HUES48 (cell line): ENCODE measurements around the gene C20orf204.
A peak's percentile ranks its signal among the peaks of the same experiment; 100 is the strongest.

Experiments
- H3K27ac ChIP-seq: one replicate; pipeline ENCODE4 v1.7.0; 2013; ENCODE audit warnings: low read depth, low read length, inconsistent platforms
- H3K27me3 ChIP-seq: 2 replicates; pipeline ENCODE4 v1.6.1; 2013; ENCODE audit warnings: mild to moderate bottlenecking, low read length; ENCODE audit not compliant: control insufficient read depth, insufficient read depth
- H3K36me3 ChIP-seq: 2 replicates; pipeline ENCODE4 v1.6.1; 2013; ENCODE audit warnings: low read length; ENCODE audit not compliant: control insufficient read depth, insufficient read depth
- H3K4me1 ChIP-seq: 2 replicates; pipeline ENCODE4 v1.6.1; 2013; ENCODE audit warnings: mild to moderate bottlenecking, low read length; ENCODE audit not compliant: control insufficient read depth, insufficient read depth
- H3K4me3 ChIP-seq: 2 replicates; pipeline ENCODE4 v1.5.1; 2013; ENCODE audit warnings: mild to moderate bottlenecking, low read depth, low read length
- H3K9ac ChIP-seq: 2 replicates; pipeline ENCODE4 v1.6.1; 2013; ENCODE audit warnings: mild to moderate bottlenecking, low read depth, low read length, moderate library complexity
- H3K9me3 ChIP-seq: 2 replicates; pipeline ENCODE4 v1.6.1; 2013; ENCODE audit warnings: low read length; ENCODE audit not compliant: control insufficient read depth, insufficient read depth

Gene C20orf204

GRCh38 chr20:64038224-64038564, 2.2 kb downstream of the C20orf204 start:
- Histone ChIP-seq H3K4me3 (peak overlapping the region; percentile 78), H3K36me3 (peaks cover 13% of the 10 kb centered on the region), H3K4me1 (peaks cover 19% of the 10 kb centered on the region; the same call in 1 of the 2 replicates), H3K27me3 (peaks cover 54% of the 10 kb centered on the region), H3K27ac (no peak overlapping the region), H3K9me3 (no peaks in the 10 kb centered on the region), H3K9ac (no peak overlapping the region; the same call in 1 of the 2 replicates)

DNA sequence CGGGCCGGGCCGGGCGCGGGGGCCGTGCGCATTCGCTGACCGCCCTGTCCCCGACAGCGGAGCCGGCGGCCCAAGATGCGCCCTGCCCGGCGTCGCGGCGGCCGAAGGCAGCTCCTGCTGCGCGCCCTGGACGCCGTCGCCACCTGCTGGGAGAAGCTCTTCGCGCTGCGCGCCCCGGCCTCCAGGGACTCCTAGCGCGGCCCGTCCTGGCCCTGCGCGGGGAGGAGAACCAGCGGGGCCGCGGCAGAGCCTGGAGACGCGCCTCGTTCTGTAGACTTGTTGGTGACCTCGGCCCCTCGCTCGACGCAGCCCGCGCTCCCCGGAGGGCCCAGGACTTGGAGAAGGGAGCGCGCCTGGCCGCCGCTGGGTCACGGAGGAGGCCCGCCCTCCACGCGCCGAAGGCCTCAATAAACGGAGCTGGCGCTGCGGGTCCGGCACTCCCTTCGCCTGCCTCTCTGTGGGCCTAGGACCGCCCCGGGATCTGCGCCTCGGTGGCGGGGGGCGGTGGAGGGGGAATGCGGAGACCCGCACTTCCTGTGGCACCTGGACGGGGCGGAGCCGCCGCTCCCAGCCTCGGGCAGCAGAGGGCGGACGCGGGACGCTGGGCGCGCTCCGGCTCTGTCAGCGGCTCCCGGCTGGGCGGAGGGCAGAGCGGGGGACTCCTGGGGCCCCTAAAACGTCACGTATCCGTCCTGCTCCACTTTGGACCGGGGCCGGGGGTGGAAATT, 2.7 kb downstream of the C20orf204 start:
- Histone ChIP-seq H3K4me3 (peak overlapping the region; percentile 78), H3K9me3 (no peaks in the 10 kb centered on the region), H3K27me3 (peaks cover 59% of the 10 kb centered on the region), H3K27ac (no peak overlapping the region), H3K4me1 (peaks cover 19% of the 10 kb centered on the region; the same call in 1 of the 2 replicates), H3K36me3 (peaks cover 10% of the 10 kb centered on the region), H3K9ac (no peak overlapping the region; the same call in 1 of the 2 replicates)

DNA sequence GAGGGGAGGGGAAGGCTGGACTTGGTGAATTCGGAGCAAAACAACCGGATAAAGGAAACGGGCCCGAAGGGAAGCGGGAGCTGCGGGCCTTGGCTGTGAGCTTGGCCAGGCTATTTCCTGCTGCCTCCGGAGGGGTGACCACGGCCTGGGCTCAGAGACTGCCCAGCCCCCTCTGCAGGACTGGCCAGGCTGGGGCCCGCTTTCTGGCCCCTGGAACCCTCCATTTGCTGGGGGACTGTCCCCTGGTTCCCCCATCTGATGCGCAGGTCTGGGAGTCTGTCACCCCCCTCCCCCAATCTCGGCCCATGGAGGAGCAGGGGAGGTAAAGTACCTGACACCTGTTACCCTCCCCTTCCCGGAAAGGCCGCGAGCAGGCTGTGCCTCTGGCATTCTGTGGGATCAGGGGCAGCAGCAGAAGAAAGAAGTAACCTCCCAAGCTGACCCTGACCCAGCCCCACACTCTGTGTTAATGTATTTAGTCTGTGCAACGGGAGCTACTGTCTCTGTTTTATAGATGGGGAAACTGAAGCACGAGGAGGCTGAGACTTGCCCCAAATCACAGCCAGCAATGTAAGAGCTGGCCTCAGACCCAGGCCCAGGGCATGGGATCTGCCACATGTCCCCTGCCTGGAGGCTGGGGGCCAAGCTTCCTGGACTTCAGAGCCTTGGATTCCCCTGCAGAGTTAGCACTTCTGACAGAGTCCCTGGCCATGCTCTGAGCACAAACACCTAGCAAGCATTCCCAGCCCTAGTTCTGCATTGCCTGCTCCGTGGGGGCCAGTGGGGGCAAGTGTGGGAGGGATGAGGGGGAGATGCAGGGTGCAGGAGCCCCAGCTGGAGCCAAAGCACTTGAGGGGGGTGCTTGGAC, 3.5 kb downstream of the C20orf204 start:
- no peaks in the 10 kb centered on the region for H3K9me3 ChIP-seq
- peaks cover 19% of the 10 kb centered on the region; the same call in 1 of the 2 replicates for H3K4me1 ChIP-seq
- no peak overlapping the region for H3K27ac ChIP-seq
- H3K9ac ChIP-seq = no peak overlapping the region
- peaks cover 8% of the 10 kb centered on the region for H3K36me3 ChIP-seq
- peaks cover 67% of the 10 kb centered on the region for H3K27me3 ChIP-seq
- H3K4me3 ChIP-seq = peak overlapping the region; percentile 78; the same call in 1 of the 2 replicates

- Histone ChIP-seq H3K4me3 (no peak overlapping the region), H3K36me3 (peaks cover 1% of the 10 kb centered on the region; the same call in 1 of the 2 replicates), H3K27ac (no peak overlapping the region), H3K9ac (no peak overlapping the region), H3K9me3 (no peaks in the 10 kb centered on the region), H3K27me3 (peaks cover 76% of the 10 kb centered on the region), H3K4me1 (peaks cover 23% of the 10 kb centered on the region; the same call in 1 of the 2 replicates)
Measured at GRCh38 chr20:64040231-64041039, 4.5 kb downstream of the C20orf204 start.

DNA sequence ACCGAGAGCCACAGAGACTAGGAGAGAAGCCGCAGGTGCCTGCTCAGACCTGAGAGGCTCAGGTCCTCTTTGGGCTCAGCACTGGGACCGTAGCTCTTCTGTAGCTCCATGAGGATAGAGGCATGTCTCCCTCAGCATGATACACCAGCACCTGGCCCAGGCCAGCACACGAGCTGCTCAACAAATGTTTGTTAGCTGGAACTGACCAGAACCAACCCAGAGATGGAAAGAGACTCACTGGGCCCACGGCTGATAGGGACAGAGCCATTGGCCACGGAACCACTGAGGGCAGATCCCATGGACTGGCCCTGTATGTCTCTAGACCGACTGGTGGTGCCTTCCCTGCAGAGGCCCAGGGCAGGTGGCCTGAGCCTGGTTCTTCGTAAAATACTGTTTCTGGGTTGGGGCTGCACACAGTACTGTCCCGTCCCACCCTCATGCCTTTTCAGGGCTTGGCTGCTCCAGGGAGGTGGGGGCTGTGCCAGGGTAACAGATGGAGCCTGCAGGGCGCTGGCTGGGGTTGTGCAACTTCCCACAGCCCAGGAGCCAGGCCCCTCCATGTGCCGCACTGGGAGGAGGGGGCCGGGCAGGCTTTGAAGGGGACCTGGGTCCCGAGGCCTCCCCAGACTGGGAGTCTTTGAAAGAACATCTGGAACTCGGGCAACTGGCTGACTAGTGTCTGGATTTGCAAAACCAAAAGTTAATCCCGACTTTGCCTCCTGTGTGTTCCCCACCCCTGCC, 5.2 kb downstream of the C20orf204 start:
- no peak overlapping the region for H3K27ac ChIP-seq
- no peak overlapping the region for H3K9ac ChIP-seq
- no peaks in the 10 kb centered on the region for H3K36me3 ChIP-seq
- H3K9me3 ChIP-seq = no peaks in the 10 kb centered on the region
- H3K4me3 ChIP-seq = no peak overlapping the region
- peaks cover 24% of the 10 kb centered on the region; the same call in 1 of the 2 replicates for H3K4me1 ChIP-seq
- H3K27me3 ChIP-seq = peaks cover 84% of the 10 kb centered on the region

- H3K9ac ChIP-seq = no peak overlapping the region
- peaks cover 20% of the 10 kb centered on the region; the same call in 1 of the 2 replicates for H3K4me1 ChIP-seq
- no peaks in the 10 kb centered on the region for H3K9me3 ChIP-seq
- H3K4me3 ChIP-seq = peak overlapping the region; percentile 55; the same call in 1 of the 2 replicates
- no peaks in the 10 kb centered on the region for H3K36me3 ChIP-seq
- H3K27me3 ChIP-seq = peaks cover 89% of the 10 kb centered on the region
- H3K27ac ChIP-seq = no peak overlapping the region
Measured at GRCh38 chr20:64041781-64042053, 5.7 kb downstream of the C20orf204 start.

GRCh38 chr20:64042054-64042781, 6.2 kb downstream of the C20orf204 start:
- Histone ChIP-seq H3K27me3 (peaks cover 91% of the 10 kb centered on the region), H3K9ac (no peak overlapping the region), H3K4me1 (peaks cover 16% of the 10 kb centered on the region; the same call in 1 of the 2 replicates), H3K9me3 (no peaks in the 10 kb centered on the region), H3K36me3 (no peaks in the 10 kb centered on the region), H3K4me3 (peak overlapping the region; percentile 55), H3K27ac (no peak overlapping the region)

DNA sequence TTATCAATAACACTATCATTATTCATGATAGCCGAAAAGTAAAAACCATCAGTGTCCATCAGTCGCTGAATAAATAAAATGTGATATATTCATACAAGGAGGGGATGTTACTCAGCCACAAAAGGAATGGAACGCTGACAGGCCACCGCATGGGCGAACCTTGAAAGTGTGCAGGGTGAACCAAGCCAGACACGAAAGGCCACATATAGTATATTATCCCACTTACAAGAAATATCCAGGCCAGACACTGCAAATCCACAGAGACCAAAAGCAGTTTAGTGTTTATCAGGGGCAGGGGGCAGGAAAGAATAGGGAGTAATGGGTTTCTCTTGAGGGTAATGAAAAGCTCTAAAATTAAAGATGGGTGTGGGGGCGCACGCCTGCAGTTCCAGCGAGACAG, 7.8 kb downstream of the C20orf204 start:
- Histone ChIP-seq H3K4me3 (no peak overlapping the region), H3K27ac (no peak overlapping the region), H3K36me3 (no peaks in the 10 kb centered on the region), H3K4me1 (peaks cover 16% of the 10 kb centered on the region; the same call in 1 of the 2 replicates), H3K27me3 (peaks cover 93% of the 10 kb centered on the region), H3K9ac (no peak overlapping the region), H3K9me3 (no peaks in the 10 kb centered on the region)

- Histone ChIP-seq H3K4me1 (peaks cover 16% of the 10 kb centered on the region; the same call in 1 of the 2 replicates), H3K9ac (no peak overlapping the region), H3K36me3 (no peaks in the 10 kb centered on the region), H3K9me3 (no peaks in the 10 kb centered on the region), H3K4me3 (no peak overlapping the region), H3K27ac (no peak overlapping the region), H3K27me3 (peaks cover 91% of the 10 kb centered on the region)
Measured at GRCh38 chr20:64044484-64045247, 8.7 kb downstream of the C20orf204 start.
